Endodermal cell (in vitro differentiated cells): ENCODE data around the gene PRKCE. TPM values are rescaled to one million over a fixed set of nuclear protein-coding genes. Genes with fewer than 3 reads are reported as not detected.

Source experiments
- DNase-seq: peaks from one replicate; pipeline ENCODE4 v3.0.0-alpha.2; 2017
- H3K27ac ChIP-seq: 2 replicates; pipeline ENCODE4 v1.5.1; 2013; ENCODE audit warnings: mild to moderate bottlenecking, low read depth, low read length, moderate library complexity
- H3K27me3 ChIP-seq: 2 replicates; pipeline ENCODE4 v1.6.1; 2013; ENCODE audit warnings: mild to moderate bottlenecking, low read length, moderate library complexity; ENCODE audit not compliant: insufficient read depth, control insufficient read depth, poor library complexity, severe bottlenecking
- H3K36me3 ChIP-seq: 2 replicates; pipeline ENCODE4 v1.7.0; 2013; ENCODE audit warnings: mild to moderate bottlenecking, low read length, moderate library complexity; ENCODE audit not compliant: control insufficient read depth, insufficient read depth
- H3K4me1 ChIP-seq: one replicate; pipeline ENCODE4 v1.7.0; 2013; ENCODE audit warnings: low read length; ENCODE audit not compliant: control insufficient read depth, insufficient read depth
- H3K4me3 ChIP-seq: 2 replicates; pipeline ENCODE4 v1.5.1; 2013; ENCODE audit warnings: mild to moderate bottlenecking, low read length, moderate library complexity
- H3K9ac ChIP-seq: 2 replicates; pipeline ENCODE4 v1.6.1; 2013; ENCODE audit warnings: mild to moderate bottlenecking, low read length, moderate library complexity; ENCODE audit not compliant: poor library complexity, severe bottlenecking; ENCODE audit errors: extremely low read depth
- H3K9me3 ChIP-seq: 2 replicates; pipeline ENCODE4 v1.6.1; 2013; ENCODE audit warnings: mild to moderate bottlenecking, low read length, moderate library complexity; ENCODE audit not compliant: control insufficient read depth
- H3K27ac Mint-ChIP-seq: 2 replicates; pipeline ENCODE4 v1.8.0; 2020; ENCODE audit warnings: mixed read lengths
- H3K27me3 Mint-ChIP-seq: 2 replicates; pipeline ENCODE4 v1.8.0; 2021; ENCODE audit warnings: mild to moderate bottlenecking, mixed read lengths; ENCODE audit not compliant: insufficient read depth
- H3K36me3 Mint-ChIP-seq: 2 replicates; pipeline ENCODE4 v1.8.0; 2020; ENCODE audit warnings: low read depth, mixed read lengths
- H3K4me1 Mint-ChIP-seq: 2 replicates; pipeline ENCODE4 v1.8.0; 2020; ENCODE audit warnings: mixed read lengths
- H3K4me3 Mint-ChIP-seq: 2 replicates; pipeline ENCODE4 v1.8.0; 2020; ENCODE audit warnings: mild to moderate bottlenecking, moderate library complexity, mixed read lengths
- H3K9me3 Mint-ChIP-seq: 2 replicates; pipeline ENCODE4 v1.8.0; 2020; ENCODE audit warnings: mild to moderate bottlenecking, mixed read lengths
- CTCF ChIP-seq: fragments of 200-600 bp; sonication (generic); conservative IDR thresholded peaks from 2 replicates; pipeline ENCODE4 v1.5.0; 2021; ENCODE audit warnings: antibody characterized with exemption, mild to moderate bottlenecking
- WGBS, 2 experiments: methylation state at CpG; one replicate each; pipeline versions ENCODE4 v1.1.5 to v1.1.7; 2013; ENCODE audit warnings: missing lambda C conversion rate in 2 of 2, mixed read lengths in 1 of 2; ENCODE audit not compliant: insufficient coverage in 1 of 2, insufficient read length in 1 of 2; 5-methylcytosine and 5-hydroxymethylcytosine counted together
- total RNA-seq, 2 donors: library from RNA; stranded (reverse); fragmentation: NEBNext Ultra II Directional in 1 of 2; extraction: Animal tissue kit (Norgen Biotek cat#: 25700) in 1 of 2; gene quantifications; 2 replicates in 1 of 2; 3 replicates in 1 of 2; pipeline ENCODE4 v1.2.1, GENCODE V29; 2021

The PRKCE gene
- total RNA-seq, 2 donors from 2014 or later = 1.4 to 1.7 TPM

DNA sequence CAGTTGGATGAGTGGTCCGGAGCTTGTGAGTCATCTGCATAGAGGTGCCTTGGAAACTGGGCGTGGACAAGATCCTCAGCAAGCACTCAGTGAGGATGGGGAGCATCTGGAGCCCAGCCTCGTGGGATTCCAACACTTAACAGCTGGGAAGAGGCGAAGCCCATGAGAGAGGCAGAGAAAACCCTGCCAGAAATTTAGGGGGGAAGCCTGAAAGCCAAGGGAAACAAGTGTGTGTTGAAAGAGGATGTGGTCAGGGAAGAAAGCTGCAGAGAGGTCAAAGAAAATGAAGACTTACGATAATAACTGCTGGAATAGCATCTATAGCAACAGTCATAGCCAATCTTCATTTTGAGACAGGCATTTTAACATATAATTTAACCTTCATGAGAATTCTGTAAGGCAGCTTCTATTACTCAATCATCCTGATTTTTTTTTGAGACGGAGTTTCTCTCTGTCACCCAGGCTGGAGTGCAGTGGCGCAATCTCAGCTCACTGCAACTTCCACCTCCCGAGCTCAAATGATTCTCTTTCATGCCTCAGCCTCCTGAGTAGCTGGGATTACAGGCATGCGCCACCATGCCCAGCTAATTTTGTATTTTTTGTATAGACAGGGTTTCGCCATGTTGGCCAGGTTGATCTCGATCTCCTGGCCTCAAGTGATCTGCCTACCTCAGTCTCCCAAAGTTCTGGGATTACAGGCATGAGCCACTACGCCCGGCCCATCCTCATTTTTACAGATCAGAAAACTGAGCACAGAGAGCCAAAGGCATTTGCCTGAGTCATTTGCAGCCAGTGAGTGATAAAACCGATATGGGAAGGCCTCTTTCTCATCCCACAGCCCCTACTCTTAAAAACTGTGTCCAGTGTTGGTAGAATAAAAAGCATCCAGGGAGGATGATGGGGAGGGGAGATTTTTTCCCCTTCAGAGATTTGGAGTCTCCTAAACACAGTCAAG lies 431.3 kb downstream of the PRKCE start:
- no peaks in the 10 kb centered on the region for H3K36me3 Mint-ChIP-seq
- 81 to 83% methylated on average over 11 to 14 of the region's 14 CpGs for WGBS, 2 experiments
- Histone ChIP-seq H3K36me3 (no peaks in the 10 kb centered on the region), H3K9ac (no peak overlapping the region), H3K27me3 (no peaks in the 10 kb centered on the region), H3K9me3 (no peaks in the 10 kb centered on the region), H3K4me1 (no peaks in the 10 kb centered on the region), H3K4me3 (no peak overlapping the region), H3K27ac (no peak overlapping the region)
- no peaks in the 10 kb centered on the region for H3K9me3 Mint-ChIP-seq
- no peak overlapping the region for H3K27ac Mint-ChIP-seq
- no peak for TF ChIP-seq CTCF
- peaks cover 1% of the 10 kb centered on the region for H3K27me3 Mint-ChIP-seq
- DNase-seq = no peak
- H3K4me1 Mint-ChIP-seq = peaks cover 6% of the 10 kb centered on the region
- H3K4me3 Mint-ChIP-seq = no peak overlapping the region

DNA sequence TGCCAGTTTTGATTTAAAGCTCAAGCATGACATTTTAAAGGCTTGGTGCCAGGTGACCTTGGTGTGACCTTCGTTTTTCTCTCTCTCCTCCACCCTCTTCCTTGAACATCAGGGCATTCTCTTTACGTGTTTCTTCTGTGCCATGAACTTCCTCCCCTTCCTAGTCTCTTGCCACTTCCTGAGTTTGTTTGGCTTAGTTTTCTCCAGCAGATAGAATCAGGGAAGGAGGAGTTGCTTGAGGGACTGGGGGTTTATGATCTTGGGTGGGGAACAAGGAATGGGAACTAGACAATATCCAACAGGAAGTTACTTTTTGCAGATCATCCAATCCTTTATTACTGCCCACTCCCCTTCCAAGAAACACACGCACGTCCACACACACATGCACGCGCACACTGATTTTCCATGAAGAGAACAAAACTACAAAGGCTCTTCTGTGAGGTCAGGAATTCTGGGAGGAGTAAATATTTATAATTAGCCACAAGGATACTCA lies 435.1 kb downstream of the PRKCE start:
- Histone ChIP-seq H3K9ac (no peak overlapping the region), H3K4me3 (no peak overlapping the region), H3K36me3 (no peaks in the 10 kb centered on the region), H3K27me3 (no peaks in the 10 kb centered on the region), H3K27ac (no peak overlapping the region), H3K4me1 (no peaks in the 10 kb centered on the region), H3K9me3 (no peaks in the 10 kb centered on the region)
- peaks cover 1% of the 10 kb centered on the region for H3K27me3 Mint-ChIP-seq
- no peak for TF ChIP-seq CTCF
- no peak for DNase-seq
- H3K27ac Mint-ChIP-seq = no peak overlapping the region
- no peaks in the 10 kb centered on the region for H3K9me3 Mint-ChIP-seq
- no peaks in the 10 kb centered on the region for H3K4me1 Mint-ChIP-seq
- no peaks in the 10 kb centered on the region for H3K36me3 Mint-ChIP-seq
- WGBS, 2 experiments = 78 to 90% methylated on average over 2 to 6 of the region's 6 CpGs
- no peak overlapping the region for H3K4me3 Mint-ChIP-seq

- H3K9me3 ChIP-seq = no peaks in the 10 kb centered on the region
- H3K27ac ChIP-seq = no peak overlapping the region
- no peaks in the 10 kb centered on the region for H3K36me3 ChIP-seq
- no peak overlapping the region for H3K4me3 ChIP-seq
- no peak overlapping the region for H3K9ac ChIP-seq
- H3K27me3 ChIP-seq = no peaks in the 10 kb centered on the region
- Mint-ChIP-seq H3K27me3 (peaks cover 1% of the 10 kb centered on the region), H3K9me3 (no peaks in the 10 kb centered on the region), H3K36me3 (no peaks in the 10 kb centered on the region), H3K4me1 (no peaks in the 10 kb centered on the region), H3K4me3 (no peak overlapping the region), H3K27ac (no peak overlapping the region)
- WGBS, 2 experiments = 92 to 95% methylated on average over 4 of the region's 4 CpGs
- no peaks in the 10 kb centered on the region for H3K4me1 ChIP-seq
- DNase-seq = no peak
- no peak for TF ChIP-seq CTCF
Measured at GRCh38 chr2:46087492-46087891, 436.0 kb downstream of the PRKCE start.
